Keratinocyte (primary cell): ENCODE measurements around the gene NR1H4. TPM values are rescaled to one million over a fixed set of nuclear protein-coding genes. Genes with fewer than 3 reads are reported as not detected.

ENCODE experiments used
- DNase-seq: peaks from one replicate; pipeline ENCODE4 v3.0.0-alpha.2; 2011; ENCODE audit warnings: low read depth, missing footprints, low spot score
- FAIRE-seq: peaks from 2 replicates; lab custom pipeline; 2011; peaks lifted over from hg19 to GRCh38; lab: Jason Lieb, UNC
- H2AFZ ChIP-seq: 2 replicates; pipeline ENCODE4 v1.6.0; 2012; ENCODE audit warnings: low read length, control low read depth, inconsistent platforms; ENCODE audit not compliant: control insufficient read depth
- H3K27ac ChIP-seq: 2 replicates; pipeline ENCODE4 v1.5.1; 2011; ENCODE audit warnings: low read length; ENCODE audit not compliant: control insufficient read depth, insufficient read depth
- H3K27me3 ChIP-seq: 3 replicates; pipeline ENCODE4 v1.6.0; 2011; ENCODE audit warnings: low read length; ENCODE audit not compliant: control insufficient read depth, insufficient read depth; ENCODE audit errors: extremely low read depth
- H3K36me3 ChIP-seq, 2 experiments: 2 replicates in 1 of 2; 3 replicates in 1 of 2; pipeline ENCODE4 v1.5.1; 2011; ENCODE audit warnings: low read length in 2 of 2, mild to moderate bottlenecking in 1 of 2; ENCODE audit not compliant: control insufficient read depth in 2 of 2, insufficient read depth in 2 of 2; ENCODE audit errors: extremely low read depth in 1 of 2
- H3K4me1 ChIP-seq: 3 replicates; pipeline ENCODE4 v1.5.1; 2011; ENCODE audit warnings: low read length; ENCODE audit not compliant: control insufficient read depth, insufficient read depth; ENCODE audit errors: extremely low read depth
- H3K4me2 ChIP-seq: 3 replicates; pipeline ENCODE4 v1.6.0; 2011; ENCODE audit warnings: low read depth, low read length; ENCODE audit not compliant: control insufficient read depth, insufficient read depth; ENCODE audit errors: extremely low read depth
- H3K4me3 ChIP-seq, 3 experiments: fragments of 200-600 bp in 1 of 3; sonication (generic) in 1 of 3; 2 replicates in 2 of 3; 3 replicates in 1 of 3; pipeline ENCODE4 v1.5.1; 2011 to 2016; ENCODE audit warnings: low read length in 3 of 3, mild to moderate bottlenecking in 3 of 3, control low read depth in 2 of 3, inconsistent platforms in 1 of 3, low read depth in 1 of 3, mixed read lengths in 1 of 3, mixed run types in 1 of 3, moderate library complexity in 1 of 3; ENCODE audit not compliant: control insufficient read depth in 2 of 3, insufficient read depth in 2 of 3; ENCODE audit errors: extremely low read depth in 1 of 3
- H3K79me2 ChIP-seq: 2 replicates; pipeline ENCODE4 v1.6.0; 2012; ENCODE audit warnings: low read length; ENCODE audit not compliant: control insufficient read depth, insufficient read depth
- H3K9ac ChIP-seq: 3 replicates; pipeline ENCODE4 v1.6.0; 2011; ENCODE audit warnings: low read length; ENCODE audit not compliant: control insufficient read depth, insufficient read depth; ENCODE audit errors: extremely low read depth
- H3K9me1 ChIP-seq: 3 replicates; pipeline ENCODE4 v1.6.0; 2011; ENCODE audit warnings: low read length; ENCODE audit not compliant: control insufficient read depth, insufficient read depth; ENCODE audit errors: extremely low read depth
- H3K9me3 ChIP-seq: 2 replicates; pipeline ENCODE4 v1.5.1; 2012; ENCODE audit warnings: low read depth, low read length; ENCODE audit not compliant: control insufficient read depth
- H4K20me1 ChIP-seq: 3 replicates; pipeline ENCODE4 v1.6.0; 2011; ENCODE audit warnings: low read length; ENCODE audit not compliant: control insufficient read depth, insufficient read depth; ENCODE audit errors: extremely low read depth
- CTCF ChIP-seq, 3 experiments: IDR thresholded peaks in 1 of 3; conservative IDR thresholded peaks in 1 of 3; optimal IDR thresholded peaks in 1 of 3; 2 replicates in 2 of 3; 3 replicates in 1 of 3; pipeline versions ENCODE3 to v1.5.1; 2011; ENCODE audit warnings: low read length in 3 of 3, mild to moderate bottlenecking in 3 of 3, moderate library complexity in 2 of 3, control low read depth in 1 of 3, inconsistent platforms in 1 of 3; ENCODE audit not compliant: insufficient read depth in 2 of 3; ENCODE audit errors: extremely low read depth in 1 of 3
- EZH2 ChIP-seq: IDR thresholded peaks from one replicate; pipeline ENCODE4 v1.6.1; 2012; ENCODE audit warnings: inconsistent platforms, mild to moderate bottlenecking, low read length, moderate library complexity
- dilution Hi-C: fragments of 300-500 bp; cut with MboI; formaldehyde crosslinking; loops from one replicate; pipeline ENCODE4 v1.7.0; 2020; ENCODE audit warnings: low sequenced_read_pairs; ENCODE audit not compliant: extremely low pct_ligation_motif_present
- polyA plus RNA-seq, 5 experiments: library from polyadenylated mRNA; depleted of rRNA in 3 of 5; stranded (reverse) in 3 of 5; stranded (forward) in 1 of 5; unstranded in 1 of 5; fragments of >200 nt; gene quantifications; 1 replicate in 1 of 5; 2 replicates in 3 of 5; 3 replicates in 1 of 5; pipeline versions ENCODE4 v1.2.1 to v1.2.3, GENCODE V29; 2011 to 2012; ENCODE audit warnings: missing spikeins in 2 of 5, low read depth in 1 of 5, low replicate concordance in 1 of 5

NR1H4 gene
- polyA plus RNA-seq, 1 donor (not counting 4 experiments of a cell fraction or from before 2014, with no cell fraction given): not detected

DNA sequence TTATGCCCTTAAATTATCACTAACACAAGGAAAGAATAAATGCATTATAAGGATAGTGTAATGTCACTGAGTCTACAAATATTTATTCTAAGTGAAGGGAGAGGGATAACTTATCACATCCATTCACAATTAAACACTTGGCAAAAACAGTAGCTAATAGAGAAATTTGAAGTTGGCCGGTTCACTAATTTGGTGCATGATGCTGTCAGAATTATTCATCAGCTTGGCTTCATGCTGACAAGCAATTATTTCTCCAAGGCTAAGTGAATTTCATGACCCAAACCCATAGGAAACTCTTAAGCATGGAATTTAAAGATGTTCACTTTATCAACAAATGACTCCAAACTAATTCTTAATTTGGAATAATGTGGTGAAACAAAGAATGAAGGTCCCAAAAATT is 25.0 kb upstream of the NR1H4 start:
- no peak for FAIRE-seq

DNA sequence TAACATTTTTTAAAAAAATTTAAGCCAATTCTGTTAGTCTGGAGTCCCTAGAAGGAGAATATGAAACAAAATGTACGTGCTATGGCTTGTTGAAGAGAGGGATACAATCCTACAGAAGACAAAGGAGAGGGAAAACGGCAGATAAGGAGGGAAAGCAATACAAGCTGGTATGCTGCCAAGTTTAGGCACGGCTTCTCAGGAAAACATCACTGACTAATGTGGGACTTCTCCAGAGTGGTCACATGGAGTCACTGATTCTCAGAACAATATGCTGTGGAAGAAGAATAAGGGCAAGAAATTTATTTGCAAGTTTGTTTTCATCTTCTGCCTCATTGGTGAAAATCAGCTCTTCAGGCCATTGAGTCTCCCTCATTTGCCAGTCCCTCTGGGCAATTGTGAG is 22.9 kb upstream of the NR1H4 start:
- Histone ChIP-seq H3K9me1 (no peaks in the 10 kb centered on the region), H3K4me2 (no peak overlapping the region), H3K4me1 (no peaks in the 10 kb centered on the region), H3K79me2 (no peaks in the 10 kb centered on the region), H3K4me3 (no peak overlapping the region), H3K36me3 (no peaks in the 10 kb centered on the region), H3K9ac (no peak overlapping the region), H2AFZ (no peak overlapping the region), H3K27me3 (no peaks in the 10 kb centered on the region), H3K27ac (no peak overlapping the region), H4K20me1 (no peaks in the 10 kb centered on the region), H3K9me3 (no peaks in the 10 kb centered on the region)
- FAIRE-seq: no peak
- DNase-seq: no peak
- TF ChIP-seq CTCF (optimal IDR thresholded peaks at IDR 0.05 in 1 of 3, IDR thresholded peaks at IDR 0.05 in 1 of 3, conservative IDR thresholded peaks at IDR 0.05 in 1 of 3; ENCODE audit: extremely low read depth in 1 of 3, insufficient read depth in 2 of 3, low read length in 3 of 3) (no peak), EZH2 (no peak)
- dilution Hi-C loops: no loop called here

More for the DNA sequence above, 25.0 kb upstream of the NR1H4 start:
- Histone ChIP-seq H3K4me1 (no peaks in the 10 kb centered on the region), H2AFZ (no peak overlapping the region), H3K4me2 (no peak overlapping the region), H3K9ac (no peak overlapping the region), H3K27ac (no peak overlapping the region), H3K36me3 (no peaks in the 10 kb centered on the region), H4K20me1 (no peaks in the 10 kb centered on the region), H3K9me3 (no peaks in the 10 kb centered on the region), H3K4me3 (no peak overlapping the region), H3K79me2 (no peaks in the 10 kb centered on the region), H3K9me1 (no peaks in the 10 kb centered on the region), H3K27me3 (no peaks in the 10 kb centered on the region)
- dilution Hi-C loops: no loop called here
- DNase-seq: no peak
- TF ChIP-seq CTCF (optimal IDR thresholded peaks at IDR 0.05 in 1 of 3, IDR thresholded peaks at IDR 0.05 in 1 of 3, conservative IDR thresholded peaks at IDR 0.05 in 1 of 3; ENCODE audit: extremely low read depth in 1 of 3, insufficient read depth in 2 of 3, low read length in 3 of 3) (no peak), EZH2 (no peak)
